Effector memory CD8-positive, alpha-beta T cell (primary cell): ENCODE data around the gene EID2.

ENCODE experiments used
- ATAC-seq: fragments of 150-1000 bp; cut with Tn5 transposase; replicated peaks from 2 replicates; pipeline ENCODE4 v1.10.0; 2021; ENCODE audit warnings: mild to moderate bottlenecking, moderate library complexity
- DNase-seq, 3 experiments: peaks; one replicate each; pipeline ENCODE4 v3.0.0; 2021
- H3K27ac Mint-ChIP-seq, 2 donors: one replicate each; pipeline ENCODE4 v1.8.0; 2022; ENCODE audit warnings: mild to moderate bottlenecking in 2 of 2, mixed read lengths in 2 of 2, moderate library complexity in 2 of 2
- H3K27me3 Mint-ChIP-seq, 2 donors: one replicate each; pipeline ENCODE4 v1.8.0; 2022; ENCODE audit warnings: mixed read lengths in 2 of 2
- H3K36me3 Mint-ChIP-seq: one replicate; pipeline ENCODE4 v1.8.0; 2022; ENCODE audit warnings: mild to moderate bottlenecking, moderate library complexity, mixed read lengths; ENCODE audit not compliant: insufficient read depth
- H3K4me1 Mint-ChIP-seq, 2 donors: one replicate each; pipeline ENCODE4 v1.8.0; 2022; ENCODE audit warnings: low read depth in 2 of 2, mixed read lengths in 2 of 2
- H3K4me3 Mint-ChIP-seq, 2 donors: one replicate each; pipeline ENCODE4 v1.8.0; 2022; ENCODE audit warnings: mild to moderate bottlenecking in 2 of 2, mixed read lengths in 2 of 2, moderate library complexity in 2 of 2
- H3K9me3 Mint-ChIP-seq, 2 donors: one replicate each; pipeline ENCODE4 v1.8.0; 2022; ENCODE audit warnings: mixed read lengths in 2 of 2

Gene EID2

GRCh38 chr19:39492788-39493187 lies 47.2 kb downstream of the EID2 start:
- no peak for ATAC-seq
- Mint-ChIP-seq H3K27ac (no peak overlapping the region), H3K36me3 (peaks cover 31% of the 10 kb centered on the region), H3K4me1 (peaks cover 0 to 2% of the 10 kb centered on the region in 2 donors), H3K27me3 (peaks cover 17% of the 10 kb centered on the region in 2 donors), H3K4me3 (no peak overlapping the region), H3K9me3 (no peaks in the 10 kb centered on the region)
- no peak for DNase-seq

- Mint-ChIP-seq H3K4me1 (peaks cover 0 to 2% of the 10 kb centered on the region in 2 donors), H3K36me3 (peaks cover 36% of the 10 kb centered on the region), H3K27ac (no peak overlapping the region), H3K27me3 (peaks cover 12 to 14% of the 10 kb centered on the region in 2 donors), H3K9me3 (no peaks in the 10 kb centered on the region), H3K4me3 (no peak overlapping the region)
- no peak for ATAC-seq
- no peak for DNase-seq
Observed at GRCh38 chr19:39492225-39492624, 47.7 kb downstream of the EID2 start.

- H3K27me3 Mint-ChIP-seq = no peaks in the 10 kb centered on the region
- no peaks in the 10 kb centered on the region for H3K9me3 Mint-ChIP-seq
- H3K36me3 Mint-ChIP-seq = peaks cover 46% of the 10 kb centered on the region
- peaks cover 4 to 5% of the 10 kb centered on the region in 2 donors for H3K4me1 Mint-ChIP-seq
- no peak for ATAC-seq
- no peak for DNase-seq
- H3K4me3 Mint-ChIP-seq = no peak overlapping the region
- no peak overlapping the region for H3K27ac Mint-ChIP-seq
Observed at GRCh38 chr19:39489756-39490155, 50.2 kb downstream of the EID2 start.
